Right atrium auricular region (tissue), 2 donors: ENCODE data around the gene ATAD5. TPM values are rescaled to one million over a fixed set of nuclear protein-coding genes. Genes with fewer than 3 reads are reported as not detected.

ENCODE experiments used
- DNase-seq: peaks from one replicate; pipeline ENCODE4 v3.0.0-alpha.2; 2019; ENCODE audit warnings: low spot score
- H3K27ac ChIP-seq, 2 donors: fragments of 200-600 bp; sonication (generic); 1 replicate in 1 of 2; 2 replicates in 1 of 2; pipeline ENCODE4 v1.5.1; 2016 to 2019
- H3K27me3 ChIP-seq, 2 donors: fragments of 200-600 bp; sonication (generic); one replicate each; pipeline versions ENCODE4 v1.5.1 to v1.6.0; 2017 to 2019
- H3K36me3 ChIP-seq: fragments of 200-600 bp; sonication (generic); one replicate; pipeline ENCODE4 v1.5.1; 2016
- H3K4me1 ChIP-seq, 2 donors: fragments of 200-600 bp; sonication (generic); one replicate each; pipeline versions ENCODE4 v1.5.1 to v1.6.0; 2017 to 2019
- H3K4me3 ChIP-seq, 2 donors: fragments of 200-600 bp; sonication (generic); 1 replicate in 1 of 2; 2 replicates in 1 of 2; pipeline ENCODE4 v1.5.1; 2017 to 2019; ENCODE audit warnings: mild to moderate bottlenecking in 1 of 2, moderate library complexity in 1 of 2
- H3K9me3 ChIP-seq, 2 donors: fragments of 200-600 bp; sonication (generic); one replicate each; pipeline ENCODE4 v1.5.1; 2019
- total RNA-seq, 2 donors: library from RNA; depleted of rRNA; stranded (reverse); fragments of >200 nt; gene quantifications; one replicate each; pipeline ENCODE4 v1.1.0, GENCODE V29; 2016
- TF ChIP-seq, protein P1 (sequence below), 2 donors: fragments of 200-600 bp; sonication (generic); IDR thresholded peaks; one replicate each; pipeline ENCODE4 v1.5.1; 2019; ENCODE audit warnings: antibody characterized with exemption in 2 of 2

The ATAD5 gene
- total RNA-seq, 2 donors from 2014 or later: 0.35 to 0.70 TPM

DNA sequence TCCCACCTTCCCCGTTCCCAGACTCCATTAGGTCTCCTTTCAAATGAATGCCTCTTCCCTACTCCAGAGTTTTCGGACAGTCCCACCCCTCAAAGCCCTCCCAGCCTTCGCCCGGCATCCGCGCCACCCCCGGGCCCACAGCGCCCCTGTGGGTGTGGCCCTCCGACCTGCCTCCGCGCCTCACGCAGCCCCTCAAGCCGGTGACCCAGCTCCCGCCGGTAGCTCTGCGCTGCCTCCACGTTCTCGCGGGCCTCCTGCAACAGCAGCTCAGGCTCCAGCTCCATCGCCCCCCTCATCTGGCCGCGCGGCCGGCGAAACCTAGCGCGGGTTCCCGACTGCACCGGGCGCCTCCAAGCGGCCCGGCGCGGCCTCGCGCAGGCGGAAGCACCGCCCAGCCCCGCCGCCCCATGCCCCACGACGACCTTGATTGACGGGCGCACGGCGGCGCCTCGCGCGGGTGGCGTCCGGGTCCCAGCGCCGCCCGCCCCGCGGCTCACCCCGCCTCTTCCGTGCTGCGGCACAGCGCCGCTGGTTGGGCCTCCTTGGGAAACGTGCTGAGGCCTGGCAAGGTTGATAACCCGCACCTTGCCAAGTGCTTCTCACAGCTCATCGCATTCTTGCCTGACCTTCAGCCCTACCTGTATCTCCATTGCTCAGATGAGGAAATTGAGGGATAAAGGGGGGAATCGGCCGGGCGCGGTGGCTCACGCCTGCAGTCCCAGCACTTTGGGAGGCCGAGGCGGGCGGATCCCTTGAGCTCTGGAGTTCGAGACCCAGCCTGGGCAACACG is 7.2 kb upstream of the ATAD5 start, which contains the start of gene CRLF3:
Gene CRLF3 (minus strand): TSS at position 337 of the 790 bp plus-strand sequence. CDS start 41 bp downstream, at position 296.
- TF ChIP-seq, protein P1, sequence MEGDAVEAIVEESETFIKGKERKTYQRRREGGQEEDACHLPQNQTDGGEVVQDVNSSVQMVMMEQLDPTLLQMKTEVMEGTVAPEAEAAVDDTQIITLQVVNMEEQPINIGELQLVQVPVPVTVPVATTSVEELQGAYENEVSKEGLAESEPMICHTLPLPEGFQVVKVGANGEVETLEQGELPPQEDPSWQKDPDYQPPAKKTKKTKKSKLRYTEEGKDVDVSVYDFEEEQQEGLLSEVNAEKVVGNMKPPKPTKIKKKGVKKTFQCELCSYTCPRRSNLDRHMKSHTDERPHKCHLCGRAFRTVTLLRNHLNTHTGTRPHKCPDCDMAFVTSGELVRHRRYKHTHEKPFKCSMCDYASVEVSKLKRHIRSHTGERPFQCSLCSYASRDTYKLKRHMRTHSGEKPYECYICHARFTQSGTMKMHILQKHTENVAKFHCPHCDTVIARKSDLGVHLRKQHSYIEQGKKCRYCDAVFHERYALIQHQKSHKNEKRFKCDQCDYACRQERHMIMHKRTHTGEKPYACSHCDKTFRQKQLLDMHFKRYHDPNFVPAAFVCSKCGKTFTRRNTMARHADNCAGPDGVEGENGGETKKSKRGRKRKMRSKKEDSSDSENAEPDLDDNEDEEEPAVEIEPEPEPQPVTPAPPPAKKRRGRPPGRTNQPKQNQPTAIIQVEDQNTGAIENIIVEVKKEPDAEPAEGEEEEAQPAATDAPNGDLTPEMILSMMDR (IDR thresholded peaks at IDR 0.05): peak; percentile 40 to 75
- DNase-seq: peak; percentile 80
- H3K36me3 ChIP-seq: no peaks in the 10 kb centered on the region
- peak within 1 kb of the TSS; percentile 72 to 86 for H3K4me3 ChIP-seq
- H3K27me3 ChIP-seq: no peaks in the 10 kb centered on the region
- H3K27ac ChIP-seq: peak within 1 kb of the TSS; percentile 85 to 87
- no peaks in the 10 kb centered on the region for H3K9me3 ChIP-seq
- H3K4me1 ChIP-seq: peaks cover 0 to 28% of the 10 kb centered on the region in 2 donors

GRCh38 chr17:30827082-30827481 is 4.7 kb upstream of the ATAD5 start:
- TF ChIP-seq, protein P1 (IDR thresholded peaks at IDR 0.05): no peak
- H3K27ac ChIP-seq: no peak overlapping the region
- H3K36me3 ChIP-seq: no peaks in the 10 kb centered on the region
- DNase-seq: no peak
- no peaks in the 10 kb centered on the region for H3K27me3 ChIP-seq
- peaks cover 0 to 32% of the 10 kb centered on the region in 2 donors for H3K4me1 ChIP-seq
- no peaks in the 10 kb centered on the region for H3K9me3 ChIP-seq
- H3K4me3 ChIP-seq: no peak overlapping the region

- Histone ChIP-seq H3K27ac (no peak overlapping the region), H3K27me3 (no peaks in the 10 kb centered on the region), H3K4me3 (no peak overlapping the region), H3K4me1 (peaks cover 0 to 23% of the 10 kb centered on the region in 2 donors), H3K9me3 (no peaks in the 10 kb centered on the region), H3K36me3 (no peaks in the 10 kb centered on the region)
- TF ChIP-seq, protein P1 (IDR thresholded peaks at IDR 0.05): no peak
- no peak for DNase-seq
Measured at GRCh38 chr17:30829022-30829421, 2.7 kb upstream of the ATAD5 start.

GRCh38 chr17:30831257-30831656 is 509 bp upstream of the ATAD5 start:
- peak overlapping the region in 1 of 2 donors; percentile 37 for H3K27ac ChIP-seq
- TF ChIP-seq, protein P1 (IDR thresholded peaks at IDR 0.05): no peak
- peak overlapping the region; percentile 57 to 76 for H3K4me3 ChIP-seq
- H3K27me3 ChIP-seq: no peaks in the 10 kb centered on the region
- DNase-seq: no peak
- no peaks in the 10 kb centered on the region for H3K9me3 ChIP-seq
- no peaks in the 10 kb centered on the region for H3K36me3 ChIP-seq
- peaks cover 0 to 15% of the 10 kb centered on the region in 2 donors for H3K4me1 ChIP-seq

GRCh38 chr17:30832438-30833124 is 815 bp downstream of the ATAD5 start:
- DNase-seq: no peak
- no peaks in the 10 kb centered on the region for H3K36me3 ChIP-seq
- TF ChIP-seq, protein P1 (IDR thresholded peaks at IDR 0.05): no peak
- peaks cover 0 to 15% of the 10 kb centered on the region in 2 donors for H3K4me1 ChIP-seq
- peak overlapping the region; percentile 57 to 76 for H3K4me3 ChIP-seq
- H3K27ac ChIP-seq: peak overlapping the region in 1 of 2 donors; percentile 51
- no peaks in the 10 kb centered on the region for H3K27me3 ChIP-seq
- no peaks in the 10 kb centered on the region for H3K9me3 ChIP-seq
